HG02759 (cell line): Measurements from ENCODE around the gene CPB2.
A peak's percentile ranks its signal among the peaks of the same experiment; 100 is the strongest.

Experiments used
- ATAC-seq: cut with Tn5 transposase; IDR thresholded peaks from one replicate; pipeline ENCODE4 v1.9.1; 2021; ENCODE audit warnings: mild to moderate bottlenecking, moderate library complexity; ENCODE audit not compliant: unreplicated experiment

CPB2 gene

DNA sequence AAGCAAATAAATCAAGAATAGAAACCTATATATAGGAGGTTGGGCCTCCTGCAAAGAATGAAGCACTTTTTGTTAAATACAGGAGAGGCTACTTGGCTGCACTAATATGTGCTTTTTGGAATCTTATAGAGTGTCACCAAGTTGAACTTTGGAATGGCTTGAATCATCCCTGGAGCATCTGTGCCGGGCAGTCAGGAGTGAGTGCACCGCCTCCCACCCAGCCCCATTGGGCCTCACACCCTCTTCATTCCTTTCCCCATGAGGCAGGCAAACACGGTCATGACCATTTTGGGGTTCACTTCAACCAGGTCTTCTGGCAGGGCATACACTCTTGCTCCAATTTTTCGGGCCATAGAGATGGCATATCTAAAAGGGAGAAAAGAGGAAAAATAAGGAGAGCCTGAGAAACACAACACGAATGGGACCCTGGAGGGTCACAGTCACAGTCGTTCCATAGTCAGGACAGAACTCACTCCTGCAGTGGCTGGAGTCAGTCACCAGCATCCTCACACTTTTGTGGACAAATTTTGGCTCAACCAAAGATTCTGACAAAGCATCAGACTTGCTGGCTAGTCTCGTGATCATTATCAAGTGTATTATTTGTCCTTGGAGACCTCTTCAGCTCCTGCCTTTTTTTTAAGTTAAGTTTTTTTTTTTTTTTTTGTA, 22.7 kb upstream of the CPB2 start:
- ATAC-seq: no peak

DNA sequence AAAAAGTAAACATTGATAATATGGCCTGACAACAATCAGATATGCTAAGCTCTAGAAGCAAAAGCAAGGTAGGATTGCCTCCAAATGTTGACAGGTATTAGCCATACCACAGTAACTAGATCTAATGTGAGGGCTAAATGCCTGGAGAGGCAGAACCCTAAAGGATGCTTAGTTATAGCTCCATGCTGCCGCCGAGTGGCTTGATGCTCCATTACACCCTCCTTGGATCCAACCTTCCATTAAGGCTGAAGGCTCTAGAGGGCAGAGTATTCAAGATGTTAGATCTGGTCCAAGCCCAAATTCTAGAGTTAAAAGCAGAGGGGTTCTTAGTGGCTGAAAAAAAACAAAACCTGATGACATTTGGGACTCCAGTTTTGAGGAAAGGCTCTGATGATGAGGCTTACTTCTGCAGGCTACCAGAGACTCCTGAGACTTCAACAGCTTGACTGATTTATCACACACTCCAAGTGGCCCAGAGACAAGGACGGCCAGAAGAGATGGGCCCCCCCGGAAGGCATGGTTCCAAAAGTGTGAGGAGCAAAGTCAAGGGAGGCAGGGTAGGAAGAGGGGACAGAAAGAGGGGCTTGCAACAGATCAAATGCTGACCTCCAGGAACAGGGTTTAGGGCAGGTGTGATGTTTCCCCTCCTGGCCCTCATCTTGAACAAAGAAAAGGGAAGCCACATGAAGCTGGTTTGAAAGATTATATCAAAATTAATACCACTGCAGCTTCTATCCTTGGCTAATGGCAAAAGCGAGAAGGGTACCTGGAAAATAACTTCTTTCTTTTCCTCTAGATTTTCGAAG, 21.9 kb upstream of the CPB2 start:
- ATAC-seq: peak; percentile 69

DNA sequence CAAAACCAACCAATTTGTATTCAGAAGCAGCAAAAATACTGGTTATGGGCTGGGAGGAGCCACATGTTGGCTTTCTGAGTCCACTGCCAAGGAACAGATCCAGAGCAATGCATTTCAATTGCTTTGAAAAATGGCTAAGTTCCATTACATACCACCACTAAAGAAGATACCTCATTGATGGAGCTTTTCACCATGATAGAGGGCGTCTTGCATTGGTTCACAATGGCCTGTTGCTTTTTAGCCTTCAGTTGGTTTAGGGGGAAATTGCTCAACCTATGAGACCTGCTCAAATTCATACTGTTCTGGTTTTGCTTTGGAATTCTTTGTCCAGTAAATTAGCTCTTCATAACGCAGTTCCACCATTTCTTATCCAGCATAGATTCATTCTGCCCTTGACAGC, 21.2 kb upstream of the CPB2 start:
- ATAC-seq: no peak

DNA sequence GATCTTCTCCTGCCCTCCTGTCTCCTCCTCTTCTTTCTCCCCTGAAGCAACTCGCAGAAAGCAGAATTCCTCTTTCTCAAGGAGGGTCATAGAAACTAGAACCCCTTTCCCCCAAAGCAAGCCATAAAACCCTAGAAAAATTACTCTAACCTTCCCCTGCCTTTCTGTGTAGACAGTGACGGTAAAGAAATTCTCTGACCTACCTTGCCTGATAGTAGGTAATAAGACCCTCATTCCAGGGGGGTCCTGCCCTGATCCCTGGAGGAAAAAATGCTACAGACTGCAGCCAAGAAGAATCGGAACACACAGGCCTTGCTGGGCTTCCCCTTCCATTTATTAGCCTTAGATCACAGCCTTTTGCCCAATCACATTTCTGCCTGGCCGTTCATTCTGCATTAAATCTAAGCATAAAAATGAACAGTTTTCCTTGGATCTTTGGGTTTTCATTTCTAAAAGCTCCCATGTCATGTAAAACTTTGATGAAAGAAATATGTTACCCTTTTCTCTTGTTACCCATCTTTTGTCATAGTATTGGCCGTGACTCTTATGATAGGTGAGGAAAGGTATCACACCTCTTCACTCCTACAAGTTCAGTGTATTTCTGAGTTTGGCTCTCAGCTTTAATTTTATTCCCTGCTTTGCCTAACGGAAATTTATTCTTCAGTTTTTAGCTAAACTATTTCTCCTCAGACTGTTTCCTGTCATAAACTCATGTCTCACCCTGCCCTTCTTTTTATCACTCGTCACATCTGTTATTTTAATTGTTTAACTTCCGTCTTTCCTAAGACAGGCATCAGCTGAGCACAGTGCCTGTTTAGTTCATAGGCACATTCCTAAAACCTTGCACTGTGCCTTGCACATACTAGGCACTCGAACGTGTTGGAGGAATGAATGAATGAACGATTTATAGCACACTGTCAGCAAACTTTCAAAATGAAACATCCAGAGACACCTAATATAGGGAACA, 20.4 kb upstream of the CPB2 start:
- no peak for ATAC-seq

DNA sequence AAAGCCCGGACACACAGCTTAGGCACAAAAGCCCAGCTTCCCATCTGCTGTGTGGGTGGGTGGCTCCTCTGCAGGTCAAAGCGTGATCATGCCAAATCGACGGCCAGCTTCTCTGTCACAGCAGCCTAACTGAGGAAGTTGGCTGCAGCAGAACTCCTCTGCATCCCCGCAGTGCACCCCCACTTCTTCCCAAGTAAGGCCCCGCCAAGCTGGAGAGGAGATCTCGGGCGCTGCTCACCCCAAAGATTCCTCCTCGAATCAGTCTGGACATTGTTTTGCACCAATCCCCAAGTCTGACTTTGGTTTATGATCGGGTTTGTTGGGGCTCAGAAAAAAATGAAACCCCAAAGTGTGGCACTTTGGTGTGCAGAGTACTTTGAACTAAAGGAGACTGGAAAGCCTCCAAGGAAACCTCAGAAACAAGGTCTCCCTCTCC, 19.7 kb upstream of the CPB2 start:
- ATAC-seq: peak; percentile 46

DNA sequence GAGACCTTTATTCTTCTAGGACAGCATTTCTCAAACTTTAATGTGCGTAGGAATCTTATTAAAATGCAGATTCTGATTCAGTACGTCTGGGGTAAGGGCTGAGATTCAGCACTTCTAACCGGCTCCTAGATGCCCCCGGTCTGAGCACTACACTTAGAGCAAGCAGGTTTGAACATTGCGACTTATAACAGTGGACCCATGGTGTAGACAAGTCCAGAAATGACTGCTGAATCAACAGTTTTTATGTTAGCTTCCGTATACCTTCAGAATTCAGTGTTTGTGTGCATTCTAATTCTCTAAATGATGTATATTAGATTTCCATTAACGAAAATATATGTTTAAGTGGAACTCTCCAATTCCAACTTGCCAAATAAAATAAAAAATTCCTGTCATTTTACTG, 17.5 kb upstream of the CPB2 start:
- no peak for ATAC-seq

DNA sequence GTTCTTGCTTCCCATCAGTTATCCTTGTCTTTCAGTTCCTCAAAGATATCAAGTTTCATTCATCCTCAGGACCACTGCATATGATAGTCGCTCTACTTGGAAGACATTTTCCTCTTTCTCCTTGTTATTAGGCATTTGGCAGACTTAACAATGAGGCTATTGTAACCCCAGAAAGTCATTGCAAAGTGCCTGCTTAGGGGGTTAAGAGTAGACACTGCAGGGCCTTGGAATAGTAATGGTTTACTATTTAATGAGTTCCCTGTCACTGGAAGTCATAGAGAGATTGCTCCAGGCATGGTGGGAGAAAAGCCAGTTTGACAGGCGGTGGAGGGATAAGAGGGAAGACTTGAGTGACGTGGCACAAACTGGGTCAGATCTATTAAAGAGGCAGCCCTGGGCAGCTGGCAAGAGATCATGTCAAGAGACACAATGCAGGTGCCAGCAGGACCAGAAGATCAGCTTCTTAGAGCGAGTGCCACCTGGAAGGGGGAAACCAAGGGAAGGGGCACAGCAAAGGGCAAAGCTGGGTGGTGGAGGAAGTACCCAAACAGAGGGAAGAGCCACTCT, 16.8 kb upstream of the CPB2 start:
- ATAC-seq: no peak

DNA sequence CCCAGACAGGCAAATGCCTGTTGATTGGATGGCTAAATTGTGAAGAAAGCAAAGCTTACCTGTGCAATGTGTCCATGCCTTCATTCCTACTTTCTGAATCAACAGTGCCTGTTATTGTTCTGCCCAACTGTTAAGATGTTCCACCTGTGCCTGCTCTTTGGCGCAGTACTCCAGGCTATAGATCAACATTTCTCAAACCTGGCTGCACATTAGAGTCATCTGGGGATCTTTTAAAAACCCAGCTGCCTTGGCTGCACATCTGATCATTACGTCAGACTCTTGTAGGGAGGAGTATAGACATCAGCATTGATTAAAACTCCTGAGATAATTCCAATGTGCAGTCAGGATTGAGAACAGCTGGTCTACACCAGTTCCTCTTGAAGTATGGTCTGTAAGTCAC, 16.2 kb upstream of the CPB2 start:
- no peak for ATAC-seq

DNA sequence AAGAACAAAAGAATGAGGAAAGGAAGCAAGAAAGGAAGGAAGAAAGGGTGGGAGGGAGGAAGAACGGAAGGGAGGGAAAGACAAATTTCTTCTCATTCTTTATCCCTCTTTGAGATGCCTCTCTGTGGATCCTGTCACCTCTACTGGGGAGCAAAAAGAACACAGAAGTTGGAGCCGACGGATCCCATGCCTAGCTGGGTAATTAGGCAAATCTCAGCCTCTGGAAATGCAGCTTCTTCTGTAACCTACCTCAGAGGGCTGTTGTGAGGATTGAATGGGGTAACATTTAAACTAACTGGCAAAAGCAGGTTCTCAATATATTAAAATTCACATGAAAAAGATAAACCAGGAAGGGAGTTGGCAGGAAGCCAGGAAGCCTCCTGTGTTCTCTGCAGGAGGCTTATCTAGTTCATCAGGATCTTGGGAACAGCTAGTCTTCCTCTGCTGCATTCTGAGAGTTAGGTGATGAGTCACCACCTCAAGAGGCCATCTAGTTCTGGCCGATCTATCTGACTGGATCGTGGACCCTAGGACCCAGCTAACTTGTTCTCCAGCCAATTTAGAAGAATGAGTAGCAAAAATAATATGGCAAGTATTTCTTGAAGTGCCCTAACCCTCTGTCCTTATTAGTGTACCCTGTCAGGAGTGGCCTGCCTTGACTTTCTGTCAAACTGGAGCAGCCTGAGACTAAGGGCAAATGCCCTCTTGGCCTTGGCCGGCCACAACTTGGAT, 15.2 kb upstream of the CPB2 start:
- ATAC-seq: no peak

DNA sequence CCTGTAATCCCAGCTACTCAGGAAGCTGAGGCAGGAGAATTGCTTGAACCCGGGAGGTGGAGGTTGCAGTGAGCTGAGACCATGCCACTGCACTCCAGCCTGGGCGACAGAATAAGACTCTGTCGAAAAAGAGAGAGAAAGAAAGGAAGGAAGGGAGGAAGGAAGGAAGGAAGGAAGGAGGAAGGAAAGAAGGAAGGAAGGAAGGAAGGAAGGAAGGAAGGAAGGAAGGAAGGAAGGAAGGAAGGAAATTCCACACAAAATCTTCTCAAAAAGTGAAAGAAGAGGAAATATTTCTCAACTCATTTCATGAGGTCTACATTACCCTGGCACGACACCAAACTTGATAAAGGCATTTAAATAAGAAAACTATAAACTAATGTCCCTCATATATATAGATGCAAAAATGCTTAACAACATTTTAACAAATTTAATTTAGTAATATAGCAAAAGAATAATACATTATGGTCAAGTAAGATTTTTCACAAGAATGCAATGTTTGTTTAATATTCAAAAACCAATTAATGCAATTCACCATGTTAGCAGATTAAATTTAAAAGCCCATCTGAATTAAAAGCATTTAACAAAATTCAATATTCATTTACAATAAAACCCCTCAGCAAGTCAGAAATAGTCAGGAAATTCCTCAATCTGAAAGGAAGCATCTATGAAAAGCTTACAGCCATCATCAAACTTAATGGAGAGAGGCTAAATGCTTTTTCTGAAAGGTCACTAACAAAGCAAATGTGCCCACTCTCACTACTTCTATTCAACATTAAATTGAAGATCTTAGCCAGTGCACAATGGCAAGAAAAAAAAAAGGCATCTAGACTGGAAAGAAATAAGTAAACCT, 12.0 kb upstream of the CPB2 start:
- no peak for ATAC-seq

DNA sequence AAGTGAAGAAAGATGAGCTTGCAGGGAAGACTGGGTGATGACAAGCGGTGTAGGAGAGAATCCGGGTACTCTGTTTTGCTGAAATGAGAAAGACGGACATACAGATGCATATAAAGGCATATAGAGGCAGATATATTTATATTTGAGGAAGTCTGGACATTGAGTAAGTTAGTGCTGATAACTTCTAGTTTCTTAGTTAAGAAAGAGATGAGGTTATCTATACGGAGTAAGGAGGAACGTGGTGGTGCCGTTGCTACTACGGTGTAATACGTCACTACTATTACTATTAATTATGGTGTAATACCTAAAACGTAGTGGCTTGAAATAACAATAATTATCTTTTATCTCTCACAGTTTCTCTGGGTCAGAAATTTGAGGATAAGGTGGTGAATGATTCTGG, 9.8 kb upstream of the CPB2 start:
- ATAC-seq: no peak

DNA sequence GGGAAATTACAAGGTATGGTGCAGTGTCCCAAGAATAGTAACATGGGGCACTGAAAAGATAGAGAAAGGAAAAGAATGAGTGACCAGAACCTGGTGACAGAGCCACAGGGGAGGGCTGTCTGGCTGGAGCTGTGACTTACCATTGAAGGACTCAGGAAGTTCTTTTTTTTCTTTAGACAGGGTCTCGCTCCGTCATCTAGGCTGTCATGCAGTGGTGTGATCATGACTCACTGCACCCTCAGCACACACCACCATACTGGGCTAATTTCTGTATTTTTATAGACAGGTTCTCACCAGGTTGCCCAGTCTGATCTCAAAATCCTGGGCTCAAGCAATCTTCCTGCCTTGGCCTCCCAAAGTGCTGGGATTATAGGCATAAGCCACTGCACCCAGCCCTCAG, 8.8 kb upstream of the CPB2 start:
- ATAC-seq: no peak

DNA sequence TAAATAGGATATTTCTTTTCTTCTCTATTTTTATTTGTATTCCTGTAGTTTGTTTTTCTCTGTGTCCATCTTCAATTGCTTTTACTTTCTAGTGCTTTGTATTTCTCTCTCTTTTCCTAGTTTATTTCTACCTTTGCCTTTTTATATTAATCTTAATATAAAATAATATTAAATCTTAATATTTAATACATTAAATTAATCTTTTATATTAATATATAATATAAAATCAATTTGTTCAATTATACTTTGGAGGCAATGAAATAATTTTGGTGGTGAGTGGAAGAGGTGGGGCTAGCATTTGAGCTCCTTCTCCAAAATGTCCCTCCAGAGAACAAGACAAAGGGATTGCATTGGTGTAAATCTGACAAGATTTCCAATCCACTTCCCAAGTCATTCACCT, 6.3 kb upstream of the CPB2 start:
- no peak for ATAC-seq

DNA sequence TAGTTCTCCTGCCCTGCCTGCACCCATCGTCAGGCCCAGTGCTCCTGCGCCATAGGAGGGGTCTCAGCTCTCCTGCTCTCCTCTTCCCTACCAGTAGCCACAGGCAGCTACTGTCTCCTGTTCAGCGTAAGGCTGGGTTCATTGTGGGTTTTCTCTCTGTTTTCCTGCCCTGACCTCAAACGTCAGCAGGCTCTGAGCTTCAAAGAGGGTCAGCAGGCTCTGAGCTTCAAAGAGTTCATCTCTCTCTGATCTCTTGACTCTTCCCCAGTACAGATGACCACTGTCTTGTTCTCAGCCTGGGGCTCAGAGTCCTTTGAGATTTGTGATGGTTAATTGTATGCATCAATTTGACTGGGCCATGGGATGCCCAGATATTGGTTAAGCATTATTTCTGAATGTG, 4.6 kb upstream of the CPB2 start:
- ATAC-seq: no peak

DNA sequence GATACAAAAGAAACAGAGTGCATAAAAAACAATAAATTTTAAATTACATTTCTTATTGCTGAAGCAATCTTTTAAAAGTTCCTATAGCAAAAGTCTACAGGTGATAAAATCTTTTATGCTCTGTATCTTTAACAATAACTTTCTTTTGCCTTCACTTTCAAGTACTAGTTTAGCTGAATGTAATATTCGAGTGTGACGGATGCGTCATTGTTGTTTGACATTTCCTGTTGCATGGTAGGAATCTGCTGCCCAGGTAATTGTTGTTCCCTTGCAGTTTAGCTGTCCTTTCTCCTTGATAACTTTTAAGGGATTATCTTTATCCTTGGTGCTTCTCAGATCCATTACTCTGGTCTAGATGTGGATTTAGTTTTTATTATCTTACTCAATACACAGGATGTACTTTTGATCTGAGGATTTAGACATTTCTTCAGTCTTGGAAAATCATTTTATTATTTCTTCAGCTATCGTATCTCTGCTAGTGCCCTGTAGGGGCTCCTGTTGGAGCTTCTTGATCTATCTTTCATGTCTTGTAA, 2.1 kb upstream of the CPB2 start:
- no peak for ATAC-seq

DNA sequence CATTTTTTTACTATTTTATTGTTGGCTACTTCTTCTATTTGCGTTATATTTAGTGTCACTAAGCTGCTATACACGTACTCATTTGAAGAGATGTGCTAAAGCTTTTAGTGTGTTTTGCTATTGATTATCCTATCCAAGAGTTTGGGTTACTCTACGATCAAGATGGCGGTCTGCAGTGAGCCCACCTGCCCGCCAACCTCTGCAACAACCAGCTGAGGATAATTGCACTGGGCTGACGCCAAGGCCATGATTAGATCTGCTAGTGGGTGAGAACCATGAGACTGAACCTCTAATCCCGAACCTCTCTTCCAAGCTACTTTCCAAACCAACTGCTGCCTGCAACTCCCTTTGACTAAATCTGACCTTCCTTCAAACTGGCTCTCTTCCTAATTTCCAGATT, 1.8 kb downstream of the CPB2 start:
- ATAC-seq: no peak

DNA sequence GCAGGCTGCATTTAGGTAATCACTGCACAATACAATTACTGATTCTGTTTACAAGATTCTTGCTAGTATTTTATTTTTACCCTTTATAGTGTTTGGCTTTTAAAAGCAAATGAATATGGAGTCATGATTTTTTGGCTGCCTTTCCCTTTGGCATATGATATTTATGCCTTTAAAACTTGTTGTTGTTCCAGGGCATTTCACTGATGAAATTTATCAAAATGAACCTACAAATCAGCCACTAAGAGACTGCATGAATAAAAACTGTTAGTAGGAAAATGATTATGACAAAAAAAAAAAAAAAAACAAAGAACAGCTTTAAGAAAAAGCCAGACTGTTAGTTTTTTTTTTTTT, 2.6 kb downstream of the CPB2 start:
- ATAC-seq: no peak

DNA sequence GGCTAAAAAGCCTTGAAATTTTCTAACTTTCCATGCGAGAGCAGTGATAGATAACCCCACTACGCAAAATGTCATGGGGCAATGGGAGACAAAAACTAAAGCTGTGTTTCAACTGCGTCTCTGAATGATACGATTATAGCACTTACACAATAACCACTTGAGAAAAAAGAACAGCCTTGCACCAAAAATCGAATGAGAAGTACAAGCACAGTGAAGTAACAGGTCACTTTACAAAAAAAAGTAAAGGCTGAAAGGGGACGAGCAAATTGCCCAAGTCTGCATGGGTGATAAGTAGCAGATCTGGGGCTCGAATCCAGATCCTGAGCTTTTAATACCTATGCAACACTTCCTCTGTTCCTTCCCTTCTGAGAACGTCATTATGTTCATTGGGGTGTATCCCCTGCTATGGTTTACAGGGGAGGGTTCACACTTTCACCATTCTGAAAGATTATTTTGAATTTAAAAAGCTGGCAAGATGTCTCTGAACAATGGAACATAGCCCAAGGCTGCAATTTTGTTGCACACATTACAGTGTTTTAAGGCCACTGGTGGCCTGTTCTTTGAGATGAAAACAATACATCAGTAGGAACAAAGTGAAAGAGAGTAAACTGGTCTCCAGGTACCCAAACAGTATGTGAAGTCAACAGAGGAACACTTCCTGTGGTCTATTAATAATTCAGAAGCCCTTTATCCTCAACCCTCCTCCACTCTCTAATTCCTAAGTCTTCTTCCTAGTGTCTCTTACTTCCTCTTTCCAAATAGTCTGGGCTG, 3.2 kb downstream of the CPB2 start:
- ATAC-seq: no peak

DNA sequence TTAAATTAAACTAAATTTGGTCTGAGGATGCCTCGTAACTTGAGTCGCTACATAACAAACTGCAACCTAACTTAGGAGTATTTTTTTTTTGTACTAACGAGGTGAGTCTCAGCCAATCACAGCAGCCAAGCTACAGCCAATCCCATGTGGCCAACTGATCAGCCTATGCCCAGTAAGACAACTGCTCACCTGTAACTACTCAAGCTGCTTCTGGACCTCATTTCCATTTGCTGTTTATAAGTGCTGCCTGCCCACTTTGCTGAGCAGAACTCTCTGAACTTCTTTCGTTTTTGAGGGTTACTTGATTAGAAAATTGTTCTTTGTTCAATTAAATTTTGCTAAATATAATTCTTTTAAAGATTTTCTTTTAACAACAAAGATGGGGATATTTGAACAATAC, 3.8 kb downstream of the CPB2 start:
- no peak for ATAC-seq
